ENCODE data around the gene SGSM2.

Gene SGSM2

GRCh38 chr17:2398655-2399571 lies 61.6 kb downstream of the SGSM2 start:
- DNase-seq (ENCODE audit: low spot score), result no peak

GRCh38 chr17:2399572-2400473 lies 62.5 kb downstream of the SGSM2 start:
- DNase-seq (ENCODE audit: low spot score), result peak; percentile 90

- DNase-seq (ENCODE audit: low spot score), result no peak
These were observed 63.2 kb downstream of the SGSM2 start for GRCh38 chr17:2400474-2400866.

- DNase-seq (ENCODE audit: low spot score), result peak; percentile 91
These were observed 63.6 kb downstream of the SGSM2 start, which contains the start of gene MNT for GRCh38 chr17:2400877-2401425. Gene MNT, minus strand, starts transcription at chr17:2401060. Its CDS starts 348 bp downstream, at chr17:2400712.

GRCh38 chr17:2401426-2402221 lies 64.3 kb downstream of the SGSM2 start:
- peak; percentile 97 for DNase-seq (ENCODE audit: low spot score)

- no peak for DNase-seq (ENCODE audit: low spot score)
These were observed 65.2 kb downstream of the SGSM2 start for GRCh38 chr17:2402544-2402943.

GRCh38 chr17:2403044-2403443 lies 65.7 kb downstream of the SGSM2 start:
- no peak for DNase-seq (ENCODE audit: low spot score)

GRCh38 chr17:2405247-2405926 lies 68.1 kb downstream of the SGSM2 start:
- peak; percentile 46 for DNase-seq (ENCODE audit: low spot score)

GRCh38 chr17:2406271-2406902 lies 69.1 kb downstream of the SGSM2 start:
- no peak for DNase-seq (ENCODE audit: low spot score)

- DNase-seq (ENCODE audit: low spot score), result peak; percentile 49
These were observed 69.8 kb downstream of the SGSM2 start for GRCh38 chr17:2406903-2407790.

- DNase-seq (ENCODE audit: low spot score), result no peak
These were observed 73.7 kb downstream of the SGSM2 start for GRCh38 chr17:2410951-2411350.

GRCh38 chr17:2412561-2413021 lies 75.3 kb downstream of the SGSM2 start:
- DNase-seq (ENCODE audit: low spot score), result no peak

- no peak for DNase-seq (ENCODE audit: low spot score)
These were observed 77.3 kb downstream of the SGSM2 start for GRCh38 chr17:2414446-2415064.

- no peak for DNase-seq (ENCODE audit: low spot score)
These were observed 77.8 kb downstream of the SGSM2 start for GRCh38 chr17:2415081-2415480.

GRCh38 chr17:2416010-2416734 lies 78.9 kb downstream of the SGSM2 start:
- DNase-seq (ENCODE audit: low spot score), result peak; percentile 84

GRCh38 chr17:2418572-2418971 lies 81.3 kb downstream of the SGSM2 start:
- no peak for DNase-seq (ENCODE audit: low spot score)

GRCh38 chr17:2419486-2419885 lies 82.2 kb downstream of the SGSM2 start:
- no peak for DNase-seq (ENCODE audit: low spot score)

- DNase-seq (ENCODE audit: low spot score), result no peak
These were observed 82.9 kb downstream of the SGSM2 start for GRCh38 chr17:2420176-2420575.
